MM.1S (cell line): ENCODE measurements around the gene SLC12A7.

ENCODE experiments used
- EZH2 ChIP-seq: fragments of 300-600 bp; sonication (generic); optimal IDR thresholded peaks from 2 replicates; pipeline ENCODE3; 2017; ENCODE audit warnings: low read depth, mild to moderate bottlenecking, antibody characterized with exemption, low read length, mixed read lengths
- EZH2phosphoT487 ChIP-seq: fragments of 300-600 bp; sonication (generic); IDR thresholded peaks from 2 replicates; pipeline ENCODE4 v1.6.1; 2018; ENCODE audit warnings: antibody characterized with exemption, low read length
- TF ChIP-seq, protein P1 (sequence below): fragments of 300-600 bp; sonication (generic); IDR thresholded peaks from 2 replicates; pipeline ENCODE4 v1.5.1; 2016; ENCODE audit warnings: antibody characterized with exemption, low read length, mixed read lengths

GRCh38 chr5:1045960-1046560 lies 65.8 kb downstream of the SLC12A7 start:
- TF ChIP-seq, protein P1, sequence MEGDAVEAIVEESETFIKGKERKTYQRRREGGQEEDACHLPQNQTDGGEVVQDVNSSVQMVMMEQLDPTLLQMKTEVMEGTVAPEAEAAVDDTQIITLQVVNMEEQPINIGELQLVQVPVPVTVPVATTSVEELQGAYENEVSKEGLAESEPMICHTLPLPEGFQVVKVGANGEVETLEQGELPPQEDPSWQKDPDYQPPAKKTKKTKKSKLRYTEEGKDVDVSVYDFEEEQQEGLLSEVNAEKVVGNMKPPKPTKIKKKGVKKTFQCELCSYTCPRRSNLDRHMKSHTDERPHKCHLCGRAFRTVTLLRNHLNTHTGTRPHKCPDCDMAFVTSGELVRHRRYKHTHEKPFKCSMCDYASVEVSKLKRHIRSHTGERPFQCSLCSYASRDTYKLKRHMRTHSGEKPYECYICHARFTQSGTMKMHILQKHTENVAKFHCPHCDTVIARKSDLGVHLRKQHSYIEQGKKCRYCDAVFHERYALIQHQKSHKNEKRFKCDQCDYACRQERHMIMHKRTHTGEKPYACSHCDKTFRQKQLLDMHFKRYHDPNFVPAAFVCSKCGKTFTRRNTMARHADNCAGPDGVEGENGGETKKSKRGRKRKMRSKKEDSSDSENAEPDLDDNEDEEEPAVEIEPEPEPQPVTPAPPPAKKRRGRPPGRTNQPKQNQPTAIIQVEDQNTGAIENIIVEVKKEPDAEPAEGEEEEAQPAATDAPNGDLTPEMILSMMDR: no peak
- TF ChIP-seq EZH2phosphoT487 (no peak), EZH2 (no peak)
